Measurements from ENCODE around the gene GNAI3.
A peak's percentile ranks its signal among the peaks of the same experiment; 100 is the strongest.

Gene GNAI3

GRCh38 chr1:109548321-109549267 lies at the start of gene GNAI3:
TSS of gene GNAI3 (plus strand) at chr1:109548615. CDS start at chr1:109548721, 106 bp downstream.
- peak within 1 kb of the TSS; percentile 93 for H3K4me3 ChIP-seq (ENCODE audit: control insufficient read depth, low read depth, low read length)
- TF ChIP-seq CTCF (conservative IDR thresholded peaks at IDR 0.05; ENCODE audit: control insufficient read depth, insufficient read depth, low read depth, low read length): no peak
- DNase-seq (ENCODE audit: low read depth): peak; percentile 95

GRCh38 chr1:109499081-109499480 lies 49.3 kb upstream of the GNAI3 start:
- H3K4me3 ChIP-seq (ENCODE audit: control insufficient read depth, low read depth, low read length): no peak overlapping the region
- no peak for TF ChIP-seq CTCF (conservative IDR thresholded peaks at IDR 0.05; ENCODE audit: control insufficient read depth, insufficient read depth, low read depth, low read length)
- DNase-seq (ENCODE audit: low read depth): no peak

- peak; percentile 63 for TF ChIP-seq CTCF (conservative IDR thresholded peaks at IDR 0.05; ENCODE audit: control insufficient read depth, insufficient read depth, low read depth, low read length)
- peak; percentile 61 for DNase-seq (ENCODE audit: low read depth)
These were observed 48.5 kb upstream of the GNAI3 start for GRCh38 chr1:109499661-109500536.

GRCh38 chr1:109500941-109501381 lies 47.5 kb upstream of the GNAI3 start:
- H3K4me3 ChIP-seq (ENCODE audit: control insufficient read depth, low read depth, low read length): no peak overlapping the region
- peak; percentile 11 for DNase-seq (ENCODE audit: low read depth)
- no peak for TF ChIP-seq CTCF (conservative IDR thresholded peaks at IDR 0.05; ENCODE audit: control insufficient read depth, insufficient read depth, low read depth, low read length)

More at GRCh38 chr1:109499661-109500536, 48.5 kb upstream of the GNAI3 start:
- no peak overlapping the region for H3K4me3 ChIP-seq (ENCODE audit: control insufficient read depth, low read depth, low read length)

GRCh38 chr1:109501644-109502363 lies 46.6 kb upstream of the GNAI3 start:
- no peak for TF ChIP-seq CTCF (conservative IDR thresholded peaks at IDR 0.05; ENCODE audit: control insufficient read depth, insufficient read depth, low read depth, low read length)
- no peak for DNase-seq (ENCODE audit: low read depth)
- no peak overlapping the region for H3K4me3 ChIP-seq (ENCODE audit: control insufficient read depth, low read depth, low read length)

- no peak for DNase-seq (ENCODE audit: low read depth)
- no peak overlapping the region for H3K4me3 ChIP-seq (ENCODE audit: control insufficient read depth, low read depth, low read length)
- no peak for TF ChIP-seq CTCF (conservative IDR thresholded peaks at IDR 0.05; ENCODE audit: control insufficient read depth, insufficient read depth, low read depth, low read length)
These were observed 46.0 kb upstream of the GNAI3 start for GRCh38 chr1:109502364-109502851.

All from fibroblast of mammary gland (primary cell).